DOHH2 (cell line): ENCODE measurements around the gene CDH4.

Experiments
- H3F3A ChIP-seq: fragments of 200-600 bp; sonication (generic), shearing (Covaris generic); 2 replicates; pipeline ENCODE4 v1.6.0; 2016; ENCODE audit warnings: antibody characterized with exemption, mild to moderate bottlenecking; ENCODE audit not compliant: control insufficient read depth, insufficient read depth
- H3K27ac ChIP-seq: fragments of 200-600 bp; sonication (generic); 2 replicates; pipeline ENCODE4 v1.5.1; 2014; ENCODE audit warnings: low read depth, mild to moderate bottlenecking, low read length, moderate library complexity
- H3K27me3 ChIP-seq: fragments of 200-600 bp; sonication (generic); 2 replicates; pipeline ENCODE4 v1.6.1; 2014; ENCODE audit warnings: mild to moderate bottlenecking, low read length, mixed read lengths; ENCODE audit not compliant: control insufficient read depth
- H3K36me3 ChIP-seq: fragments of 200-600 bp; sonication (generic); 2 replicates; pipeline ENCODE4 v1.6.1; 2014; ENCODE audit warnings: mild to moderate bottlenecking, low read length, moderate library complexity, mixed read lengths; ENCODE audit not compliant: control insufficient read depth
- H3K4me1 ChIP-seq: fragments of 200-600 bp; sonication (generic); 2 replicates; pipeline ENCODE4 v1.6.1; 2014; ENCODE audit warnings: mild to moderate bottlenecking, low read length, mixed read lengths; ENCODE audit not compliant: control insufficient read depth
- H3K4me2 ChIP-seq: fragments of 200-600 bp; sonication (generic); 2 replicates; pipeline ENCODE4 v1.6.0; 2014; ENCODE audit warnings: mild to moderate bottlenecking, low read length, moderate library complexity
- H3K4me3 ChIP-seq: fragments of 200-600 bp; sonication (generic); 2 replicates; pipeline ENCODE4 v1.5.1; 2014; ENCODE audit warnings: mild to moderate bottlenecking, low read length, mixed read lengths
- H3K79me2 ChIP-seq: fragments of 200-600 bp; sonication (generic); 2 replicates; pipeline ENCODE4 v1.6.1; 2014; ENCODE audit warnings: mild to moderate bottlenecking, low read length, mixed read lengths; ENCODE audit not compliant: control insufficient read depth
- H3K9me2 ChIP-seq: fragments of 200-600 bp; sonication (generic); replicated peaks from 2 replicates; pipeline ENCODE4 v1.6.1; 2014; ENCODE audit warnings: mild to moderate bottlenecking, low read length, mixed read lengths; ENCODE audit not compliant: control insufficient read depth
- H3K9me3 ChIP-seq: fragments of 200-600 bp; sonication (generic); 2 replicates; pipeline ENCODE4 v1.6.1; 2014; ENCODE audit warnings: antibody characterized with exemption, low read length, mixed read lengths; ENCODE audit not compliant: control insufficient read depth, insufficient read depth
- H4K20me1 ChIP-seq: fragments of 200-600 bp; sonication (generic); 2 replicates; pipeline ENCODE4 v1.6.0; 2014; ENCODE audit warnings: low read depth, mild to moderate bottlenecking, antibody characterized with exemption, low read length, moderate library complexity; ENCODE audit not compliant: control insufficient read depth, insufficient read depth
- CTCF ChIP-seq: fragments of 200-600 bp; sonication (generic); IDR thresholded peaks from one replicate; pipeline ENCODE4 v1.5.1; 2014; ENCODE audit warnings: antibody characterized with exemption, mild to moderate bottlenecking, low read depth, low read length; ENCODE audit not compliant: poor library complexity, severe bottlenecking
- EZH2phosphoT487 ChIP-seq: fragments of 200-600 bp; sonication (generic); IDR thresholded peaks from 2 replicates; pipeline ENCODE4 v1.6.1; 2017; ENCODE audit warnings: borderline replicate concordance, mild to moderate bottlenecking, antibody characterized with exemption, low read length, moderate library complexity, mixed read lengths

Gene CDH4

DNA sequence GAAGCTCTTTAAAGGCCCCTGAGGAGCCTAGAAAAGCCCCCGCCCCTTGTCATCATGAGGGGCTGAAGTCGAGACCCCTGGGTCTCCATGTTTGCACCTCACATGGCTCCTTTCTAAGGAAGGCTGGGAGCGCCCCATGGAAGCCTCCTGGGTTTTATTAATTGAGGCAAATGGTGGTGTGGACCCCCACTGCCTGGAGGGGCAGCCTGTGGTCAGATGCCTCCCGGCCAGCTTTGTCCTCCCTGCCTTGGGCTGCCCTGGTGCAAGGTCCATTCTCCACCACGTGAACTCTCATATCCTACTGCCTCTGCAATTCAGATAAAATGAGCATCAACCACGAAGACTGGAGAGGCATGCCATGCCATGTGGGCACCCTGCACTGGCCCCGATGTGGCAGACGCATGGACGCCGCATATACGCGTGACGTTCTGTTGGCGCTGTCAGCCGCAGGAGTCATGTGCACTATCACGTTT lies 518.1 kb downstream of the CDH4 start:
- H3K4me2 ChIP-seq, result no peak overlapping the region
- H3K4me3 ChIP-seq, result no peak overlapping the region
- H3K9me2 ChIP-seq, result no peaks in the 10 kb centered on the region
- no peaks in the 10 kb centered on the region for H3K4me1 ChIP-seq
- no peaks in the 10 kb centered on the region for H3K27me3 ChIP-seq
- H4K20me1 ChIP-seq, result no peaks in the 10 kb centered on the region
- no peaks in the 10 kb centered on the region for H3K79me2 ChIP-seq
- H3K27ac ChIP-seq, result no peak overlapping the region
- no peaks in the 10 kb centered on the region for H3K9me3 ChIP-seq
- H3F3A ChIP-seq, result no peaks in the 10 kb centered on the region
- TF ChIP-seq CTCF (no peak), EZH2phosphoT487 (no peak)
- no peaks in the 10 kb centered on the region for H3K36me3 ChIP-seq

GRCh38 chr20:61771805-61772350 lies 519.8 kb downstream of the CDH4 start:
- Histone ChIP-seq H3K9me3 (no peaks in the 10 kb centered on the region), H3K4me3 (no peak overlapping the region), H3K9me2 (no peaks in the 10 kb centered on the region), H3F3A (no peaks in the 10 kb centered on the region), H3K79me2 (no peaks in the 10 kb centered on the region), H3K4me1 (no peaks in the 10 kb centered on the region), H3K27me3 (no peaks in the 10 kb centered on the region), H4K20me1 (no peaks in the 10 kb centered on the region), H3K27ac (no peak overlapping the region), H3K36me3 (no peaks in the 10 kb centered on the region), H3K4me2 (no peak overlapping the region)
- TF ChIP-seq CTCF (no peak), EZH2phosphoT487 (no peak)

DNA sequence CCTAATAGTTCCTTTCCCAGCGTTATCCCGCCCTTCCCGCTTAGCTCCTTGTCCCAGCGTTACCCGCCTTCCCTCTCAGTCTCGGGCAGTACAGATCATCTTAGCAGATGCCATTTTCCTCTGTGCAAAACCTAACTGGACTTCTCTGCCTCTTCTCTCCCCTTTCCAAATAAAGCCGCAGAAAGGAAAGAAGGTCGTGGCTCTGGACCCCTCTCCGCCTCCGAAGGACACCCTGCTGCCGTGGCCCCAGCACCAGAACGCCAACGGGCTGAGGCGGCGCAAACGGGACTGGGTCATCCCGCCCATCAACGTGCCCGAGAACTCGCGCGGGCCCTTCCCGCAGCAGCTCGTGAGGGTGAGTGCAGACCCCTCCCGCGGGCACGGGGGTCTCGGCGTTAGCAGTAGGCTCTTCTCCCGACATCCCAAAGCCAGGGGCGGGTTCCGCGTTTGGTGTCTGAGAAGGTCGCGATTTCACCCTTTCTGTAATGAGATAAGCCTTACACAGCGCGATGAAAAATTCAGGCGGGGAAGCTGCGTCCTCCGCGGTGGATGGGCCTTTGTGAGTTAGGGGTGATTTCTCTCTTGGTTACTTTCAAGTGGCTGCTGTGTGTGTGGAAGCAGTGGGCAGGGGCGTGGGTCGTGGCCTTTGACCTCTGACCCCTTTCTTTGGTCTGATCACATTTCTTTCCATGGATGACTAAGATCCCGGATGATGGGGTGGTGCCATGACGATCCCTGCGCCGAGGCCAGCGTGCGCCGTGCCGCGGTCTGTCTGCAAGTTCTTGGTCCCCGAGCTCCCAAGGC lies 521.0 kb downstream of the CDH4 start:
- Histone ChIP-seq H3K79me2 (no peaks in the 10 kb centered on the region), H3K27ac (no peak overlapping the region), H3K4me3 (no peak overlapping the region), H3K4me2 (no peak overlapping the region), H3K27me3 (no peaks in the 10 kb centered on the region), H3F3A (no peaks in the 10 kb centered on the region), H3K9me2 (no peaks in the 10 kb centered on the region), H3K4me1 (no peaks in the 10 kb centered on the region), H4K20me1 (no peaks in the 10 kb centered on the region), H3K9me3 (no peaks in the 10 kb centered on the region), H3K36me3 (no peaks in the 10 kb centered on the region)
- TF ChIP-seq CTCF (no peak), EZH2phosphoT487 (no peak)
